Peyer's patch (tissue), 4 donors: Measurements from ENCODE around the gene LTA4H. TPM values are rescaled to one million over a fixed set of nuclear protein-coding genes. Genes with fewer than 3 reads are reported as not detected.
"Not testable (repeated sequence)": the region's sequence is repeated elsewhere in the genome, so short reads cannot be mapped to it uniquely, and the experiment has no call there.

Source experiments
- DNase-seq, 3 donors: peaks; one replicate each; pipeline ENCODE4 v3.0.0-alpha.2; 2017 to 2019
- H3K27ac ChIP-seq, 4 donors: fragments of 200-600 bp; sonication (generic); one replicate each; pipeline ENCODE4 v1.5.1; 2016 to 2019
- H3K27me3 ChIP-seq, 2 donors: fragments of 200-600 bp; sonication (generic); one replicate each; pipeline ENCODE4 v1.5.1; 2019
- H3K36me3 ChIP-seq, 3 donors: fragments of 200-600 bp; sonication (generic); one replicate each; pipeline ENCODE4 v1.5.1; 2016 to 2019
- H3K4me1 ChIP-seq, 4 donors: fragments of 200-600 bp; sonication (generic); one replicate each; pipeline ENCODE4 v1.5.1; 2016 to 2019
- H3K4me3 ChIP-seq, 4 donors: fragments of 200-600 bp; sonication (generic); 1 replicate in 3 of 4; 2 replicates in 1 of 4; pipeline ENCODE4 v1.5.1; 2016 to 2019; ENCODE audit warnings: mild to moderate bottlenecking in 1 of 4
- H3K9me3 ChIP-seq, 4 donors: fragments of 200-600 bp; sonication (generic); one replicate each; pipeline ENCODE4 v1.5.1; 2016 to 2019; ENCODE audit warnings: mild to moderate bottlenecking in 1 of 4
- POLR2A ChIP-seq, 2 donors: fragments of 450-650 bp; IDR thresholded peaks; one replicate each; pipeline ENCODE4 v1.5.1; 2017; ENCODE audit warnings: antibody characterized with exemption in 2 of 2, mild to moderate bottlenecking in 2 of 2, moderate library complexity in 2 of 2
- total RNA-seq, 4 donors: library from RNA; depleted of rRNA; stranded (reverse); fragments of >200 nt; gene quantifications; one replicate each; pipeline ENCODE4 v1.1.0, GENCODE V29; 2016
- TF ChIP-seq, protein P1 (sequence below), 6 experiments: fragments of 450-650 bp in 4 of 6; fragments of 200-600 bp in 2 of 6; sonication (generic) in 1 of 6; IDR thresholded peaks; one replicate each; pipeline ENCODE4 v1.5.1; 2017 to 2019; ENCODE audit warnings: antibody characterized with exemption in 6 of 6, mild to moderate bottlenecking in 3 of 6, moderate library complexity in 1 of 6

The LTA4H gene
- total RNA-seq, 4 donors from 2014 or later, result 59.6 to 80.7 (median 76.4) TPM

DNA sequence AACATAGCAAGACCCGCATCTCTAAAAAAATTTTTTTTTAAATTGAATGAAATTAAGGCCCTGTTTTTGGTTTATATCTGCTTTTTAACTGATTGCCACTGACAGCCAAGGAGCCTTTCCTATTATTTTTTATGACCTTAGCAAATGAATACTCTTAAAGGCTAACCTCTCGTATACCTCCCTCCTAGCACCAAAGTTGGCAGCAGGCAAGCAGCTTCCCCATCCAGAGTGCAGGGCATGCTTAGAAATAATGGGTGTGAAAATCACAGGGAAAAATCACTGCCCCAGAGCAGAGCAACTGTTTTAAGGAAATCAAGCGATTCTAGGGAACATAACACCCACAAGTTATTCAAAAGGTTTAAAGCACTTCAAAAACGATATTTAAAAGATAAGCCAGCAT is 59.9 kb downstream of the LTA4H start:
- H3K27me3 ChIP-seq, result no peaks in the 10 kb centered on the region
- no peak overlapping the region for H3K27ac ChIP-seq
- H3K4me1 ChIP-seq, result peaks cover 0 to 5% (median 0%) of the 10 kb centered on the region in 4 donors
- H3K9me3 ChIP-seq, result no peaks in the 10 kb centered on the region
- no peak for TF ChIP-seq POLR2A (IDR thresholded peaks at IDR 0.05)
- TF ChIP-seq, protein P1, sequence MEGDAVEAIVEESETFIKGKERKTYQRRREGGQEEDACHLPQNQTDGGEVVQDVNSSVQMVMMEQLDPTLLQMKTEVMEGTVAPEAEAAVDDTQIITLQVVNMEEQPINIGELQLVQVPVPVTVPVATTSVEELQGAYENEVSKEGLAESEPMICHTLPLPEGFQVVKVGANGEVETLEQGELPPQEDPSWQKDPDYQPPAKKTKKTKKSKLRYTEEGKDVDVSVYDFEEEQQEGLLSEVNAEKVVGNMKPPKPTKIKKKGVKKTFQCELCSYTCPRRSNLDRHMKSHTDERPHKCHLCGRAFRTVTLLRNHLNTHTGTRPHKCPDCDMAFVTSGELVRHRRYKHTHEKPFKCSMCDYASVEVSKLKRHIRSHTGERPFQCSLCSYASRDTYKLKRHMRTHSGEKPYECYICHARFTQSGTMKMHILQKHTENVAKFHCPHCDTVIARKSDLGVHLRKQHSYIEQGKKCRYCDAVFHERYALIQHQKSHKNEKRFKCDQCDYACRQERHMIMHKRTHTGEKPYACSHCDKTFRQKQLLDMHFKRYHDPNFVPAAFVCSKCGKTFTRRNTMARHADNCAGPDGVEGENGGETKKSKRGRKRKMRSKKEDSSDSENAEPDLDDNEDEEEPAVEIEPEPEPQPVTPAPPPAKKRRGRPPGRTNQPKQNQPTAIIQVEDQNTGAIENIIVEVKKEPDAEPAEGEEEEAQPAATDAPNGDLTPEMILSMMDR (IDR thresholded peaks at IDR 0.05), result no peak
- no peak overlapping the region for H3K4me3 ChIP-seq
- DNase-seq, result no peak
- H3K36me3 ChIP-seq, result no peaks in the 10 kb centered on the region

DNA sequence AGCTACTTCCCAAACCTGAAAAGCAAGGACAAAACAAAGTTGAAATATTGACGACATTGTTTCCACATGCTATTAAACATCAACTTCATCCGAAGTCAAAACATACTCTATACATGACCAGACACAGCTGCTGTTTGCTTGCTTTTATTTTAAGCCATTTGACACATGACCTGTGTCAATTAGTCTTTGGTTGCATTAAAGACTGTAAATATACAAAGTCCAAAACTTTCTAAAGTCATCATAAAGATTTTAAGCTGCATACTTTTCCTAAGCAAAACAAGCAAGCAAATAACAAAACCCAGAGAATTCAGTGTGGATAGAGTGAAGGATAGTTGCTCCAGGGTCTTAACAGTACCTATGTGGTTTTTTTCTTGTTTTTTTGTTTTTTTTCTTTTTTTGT is 61.0 kb downstream of the LTA4H start:
- no peaks in the 10 kb centered on the region for H3K9me3 ChIP-seq
- DNase-seq, result no peak
- no peak overlapping the region for H3K4me3 ChIP-seq
- H3K4me1 ChIP-seq, result peaks cover 0 to 5% (median 0%) of the 10 kb centered on the region in 4 donors
- no peaks in the 10 kb centered on the region for H3K36me3 ChIP-seq
- H3K27ac ChIP-seq, result no peak overlapping the region
- TF ChIP-seq, protein P1 (IDR thresholded peaks at IDR 0.05), result no peak
- no peak for TF ChIP-seq POLR2A (IDR thresholded peaks at IDR 0.05)
- no peaks in the 10 kb centered on the region for H3K27me3 ChIP-seq

GRCh38 chr12:95972832-95973456 is 62.4 kb downstream of the LTA4H start:
- no peaks in the 10 kb centered on the region for H3K36me3 ChIP-seq
- H3K4me1 ChIP-seq, result peaks cover 0 to 5% (median 0%) of the 10 kb centered on the region in 4 donors
- H3K9me3 ChIP-seq, result no peaks in the 10 kb centered on the region
- TF ChIP-seq, protein P1 (IDR thresholded peaks at IDR 0.05), result no peak
- H3K27ac ChIP-seq, result no peak overlapping the region
- no peaks in the 10 kb centered on the region for H3K27me3 ChIP-seq
- DNase-seq, result no peak
- H3K4me3 ChIP-seq, result no peak overlapping the region

GRCh38 chr12:95970905-95971304 is 64.5 kb downstream of the LTA4H start:
- no peak for DNase-seq
- H3K36me3 ChIP-seq, result no peaks in the 10 kb centered on the region
- H3K27ac ChIP-seq, result no peak overlapping the region
- no peak overlapping the region for H3K4me3 ChIP-seq
- H3K9me3 ChIP-seq, result no peaks in the 10 kb centered on the region
- H3K27me3 ChIP-seq, result no peaks in the 10 kb centered on the region
- TF ChIP-seq, protein P1 (IDR thresholded peaks at IDR 0.05), result no peak
- no peak for TF ChIP-seq POLR2A (IDR thresholded peaks at IDR 0.05)
- H3K4me1 ChIP-seq, result peaks cover 0 to 5% (median 0%) of the 10 kb centered on the region in 4 donors

DNA sequence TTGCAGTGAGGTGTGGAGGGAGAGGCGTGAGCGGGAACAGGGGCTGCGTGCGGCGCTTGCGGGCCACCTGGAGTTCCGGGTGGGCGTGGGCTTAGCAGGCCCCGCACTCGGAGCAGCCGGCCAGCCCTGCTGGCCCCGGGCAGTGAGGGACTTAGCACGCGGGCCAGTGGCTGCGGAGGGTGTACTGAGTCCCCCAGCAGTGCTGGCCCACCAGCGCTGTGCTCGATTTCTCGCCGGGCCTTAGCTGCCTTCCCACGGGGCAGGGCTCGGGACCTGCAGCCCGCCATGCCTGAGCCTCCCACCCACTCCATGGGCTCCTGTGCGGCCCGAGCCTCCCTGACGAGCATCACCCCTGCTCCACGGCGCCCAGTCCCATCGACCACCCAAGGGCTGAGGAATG is 66.3 kb downstream of the LTA4H start:
- not testable (repeated sequence) for H3K27me3 ChIP-seq, H3K4me3 ChIP-seq, H3K9me3 ChIP-seq, H3K4me1 ChIP-seq, DNase-seq, H3K36me3 ChIP-seq, H3K27ac ChIP-seq

GRCh38 chr12:95967301-95967700 is 68.1 kb downstream of the LTA4H start:
- Histone ChIP-seq H3K9me3 (no peaks in the 10 kb centered on the region), H3K4me3 (no peak overlapping the region), H3K36me3 (no peaks in the 10 kb centered on the region), H3K4me1 (no peaks in the 10 kb centered on the region), H3K27ac (no peak overlapping the region), H3K27me3 (no peaks in the 10 kb centered on the region)
- TF ChIP-seq, protein P1 (IDR thresholded peaks at IDR 0.05), result no peak
- TF ChIP-seq POLR2A (IDR thresholded peaks at IDR 0.05), result no peak
- DNase-seq, result no peak
